Ovary (tissue), 3 donors: Measurements from ENCODE around the gene ARHGEF28.

ENCODE experiments used
- CTCF ChIP-seq, 3 donors: fragments of 450-650 bp in 2 of 3; fragments of 200-600 bp in 1 of 3; IDR thresholded peaks; one replicate each; pipeline versions ENCODE4 v1.5.1 to v1.8.0; 2016 to 2022; ENCODE audit warnings: antibody characterized with exemption in 3 of 3, mild to moderate bottlenecking in 1 of 3
- POLR2A ChIP-seq: fragments of 450-650 bp; IDR thresholded peaks from one replicate; pipeline ENCODE4 v1.6.1; 2017; ENCODE audit warnings: antibody characterized with exemption, mild to moderate bottlenecking, moderate library complexity
- donor health status: DM: no; HTN: no; CAD: no.

DNA sequence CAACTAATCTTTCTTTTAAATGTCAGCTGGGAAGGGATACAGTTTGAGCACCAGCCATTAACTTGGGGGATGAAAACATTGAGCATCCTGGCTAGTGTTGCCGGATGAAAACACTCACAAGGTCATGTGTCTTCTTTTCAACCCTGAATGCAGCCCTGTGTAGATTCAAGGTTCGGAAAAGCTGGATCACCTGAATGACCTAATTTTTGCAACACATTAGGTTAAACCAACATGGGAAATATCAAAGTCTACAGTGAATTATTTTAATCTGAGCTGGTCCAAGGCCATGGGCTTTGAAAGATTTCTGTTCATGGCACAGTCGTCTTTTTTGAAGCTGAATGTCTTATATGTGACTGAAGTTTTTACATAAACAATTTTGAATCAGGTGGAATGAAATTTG, 281.2 kb downstream of the ARHGEF28 start:
- TF ChIP-seq CTCF (IDR thresholded peaks at IDR 0.05), result no peak
- TF ChIP-seq POLR2A, result no peak
